ENCODE data around the gene SLC7A5. TPM values are rescaled to one million over a fixed set of nuclear protein-coding genes. Genes with fewer than 3 reads are reported as not detected.
"Not testable (repeated sequence)": the region's sequence is repeated elsewhere in the genome, so short reads cannot be mapped to it uniquely, and the experiment has no call there.

The SLC7A5 gene
- total RNA-seq, 1 experiment from 2014 or later = 222 TPM

- DNase-seq (ENCODE audit: extremely low read depth, low read depth) = no peak
These were observed 44.1 kb downstream of the SLC7A5 start for GRCh38 chr16:87824991-87825841.

- DNase-seq (ENCODE audit: extremely low read depth, low read depth) = no peak
These were observed 45.0 kb downstream of the SLC7A5 start for GRCh38 chr16:87824016-87824990.

- DNase-seq (ENCODE audit: extremely low read depth, low read depth) = no peak
These were observed 46.0 kb downstream of the SLC7A5 start for GRCh38 chr16:87823181-87823929.

GRCh38 chr16:87822108-87822970 is 47.0 kb downstream of the SLC7A5 start:
- DNase-seq (ENCODE audit: extremely low read depth, low read depth) = no peak

GRCh38 chr16:87821376-87822107 is 47.8 kb downstream of the SLC7A5 start:
- DNase-seq (ENCODE audit: extremely low read depth, low read depth) = no peak

- DNase-seq (ENCODE audit: extremely low read depth, low read depth) = no peak
These were observed 49.3 kb downstream of the SLC7A5 start for GRCh38 chr16:87819983-87820382.

GRCh38 chr16:87819282-87819681 is 50.0 kb downstream of the SLC7A5 start:
- no peak for DNase-seq (ENCODE audit: extremely low read depth, low read depth)

GRCh38 chr16:87818533-87819161 is 50.7 kb downstream of the SLC7A5 start:
- no peak for DNase-seq (ENCODE audit: extremely low read depth, low read depth)

GRCh38 chr16:87817910-87818309 is 51.4 kb downstream of the SLC7A5 start:
- DNase-seq (ENCODE audit: extremely low read depth, low read depth) = no peak

- not testable (repeated sequence) for DNase-seq (ENCODE audit: extremely low read depth, low read depth)
These were observed 51.9 kb downstream of the SLC7A5 start for GRCh38 chr16:87817370-87817769.

- DNase-seq (ENCODE audit: extremely low read depth, low read depth) = no peak
These were observed 52.7 kb downstream of the SLC7A5 start for GRCh38 chr16:87816507-87817100.

GRCh38 chr16:87815567-87815966 is 53.7 kb downstream of the SLC7A5 start:
- no peak for DNase-seq (ENCODE audit: extremely low read depth, low read depth)

GRCh38 chr16:87812200-87812656 is 57.1 kb downstream of the SLC7A5 start:
- DNase-seq (ENCODE audit: extremely low read depth, low read depth) = no peak

GRCh38 chr16:87811454-87811853 is 57.9 kb downstream of the SLC7A5 start:
- DNase-seq (ENCODE audit: extremely low read depth, low read depth) = not testable (repeated sequence)

GRCh38 chr16:87809150-87809902 is 60.0 kb downstream of the SLC7A5 start:
- no peak for DNase-seq (ENCODE audit: extremely low read depth, low read depth)

- DNase-seq (ENCODE audit: extremely low read depth, low read depth) = no peak
These were observed 61.2 kb downstream of the SLC7A5 start for GRCh38 chr16:87808108-87808507.

Measured in NCI-H460 (cell line).